Panc1 (cell line): Measurements from ENCODE around the gene S1PR3. TPM values are rescaled to one million over a fixed set of nuclear protein-coding genes. Genes with fewer than 3 reads are reported as not detected.

Source experiments
- ATAC-seq: fragments of 200-7000 bp; cut with Tn5 transposase; 2 replicates; pipeline ENCODE4 v1.9.1; 2020; ENCODE audit warnings: mild to moderate bottlenecking, moderate library complexity
- BruUV-seq: library from RNA; stranded (reverse); fragments of 400-500 nt; replicated peaks from 2 replicates; lab custom pipeline; 2021; lab: Mats Ljungman, UMichigan
- CTCF ChIA-PET: fragments of 300-600 bp; sonication (Branson Sonifier 250); formaldehyde crosslinking; loops from one replicate; lab custom pipeline; 2022; ENCODE audit warnings: antibody characterized with exemption; lab: Charles Lee
- POLR2A ChIA-PET: fragments of 300-600 bp; sonication (Branson Sonifier 250); formaldehyde crosslinking; loops from one replicate; lab custom pipeline; 2022; ENCODE audit warnings: antibody characterized with exemption; lab: Charles Lee
- DNase-seq: peaks from one replicate; pipeline ENCODE4 v3.0.0-alpha.2; 2010; ENCODE audit warnings: low read depth, low spot score
- H3K27ac ChIP-seq: 2 replicates; pipeline ENCODE4 v1.5.1; 2011; ENCODE audit warnings: mild to moderate bottlenecking, low read length, inconsistent platforms
- H3K27me3 ChIP-seq: fragments of 200-500 bp; sonication (Bioruptor generic); 2 replicates; pipeline ENCODE4 v1.6.0; 2014; ENCODE audit warnings: low read length, inconsistent platforms; ENCODE audit not compliant: control insufficient read depth, insufficient read depth
- H3K36me3 ChIP-seq: fragments of 200-500 bp; sonication (Bioruptor generic); 2 replicates; pipeline ENCODE4 v1.5.1; 2014; ENCODE audit warnings: inconsistent platforms, mild to moderate bottlenecking, low read length, moderate library complexity; ENCODE audit not compliant: control insufficient read depth, insufficient read depth
- H3K4me1 ChIP-seq: 2 replicates; pipeline ENCODE4 v1.5.1; 2011; ENCODE audit warnings: inconsistent platforms, mild to moderate bottlenecking, low read length, moderate library complexity; ENCODE audit not compliant: control insufficient read depth, insufficient read depth
- H3K4me3 ChIP-seq, 2 experiments: 2 replicates each; pipeline ENCODE4 v1.5.1; 2011 to 2012; ENCODE audit warnings: low read depth in 2 of 2, low read length in 2 of 2, mild to moderate bottlenecking in 2 of 2, inconsistent platforms in 1 of 2, moderate library complexity in 1 of 2
- H3K9me3 ChIP-seq: fragments of 200-500 bp; sonication (Bioruptor generic); 2 replicates; pipeline ENCODE4 v1.5.1; 2014; ENCODE audit warnings: low read depth, mild to moderate bottlenecking, inconsistent platforms, low read length, moderate library complexity; ENCODE audit not compliant: control insufficient read depth, insufficient read depth
- POLR2AphosphoS5 ChIP-seq: IDR thresholded peaks from 2 replicates; pipeline ENCODE4 v1.6.1; 2012; ENCODE audit warnings: mild to moderate bottlenecking, low read depth, low read length, moderate library complexity
- SIN3A ChIP-seq: IDR thresholded peaks from 2 replicates; pipeline ENCODE4 v1.6.1; 2012; ENCODE audit warnings: low read depth, mild to moderate bottlenecking, low read length, moderate library complexity, borderline replicate concordance; ENCODE audit not compliant: insufficient read depth
- TCF7L2 ChIP-seq: IDR thresholded peaks from 2 replicates; pipeline ENCODE4 v1.6.1; 2011; ENCODE audit warnings: mild to moderate bottlenecking, low read depth, low read length, inconsistent platforms
- in situ Hi-C: cut with HindIII; loops from 2 replicates; pipeline ENCODE4 v1.10.0; 2016; ENCODE audit warnings: low sequenced_read_pairs, low pct_unique_long_range_greater_than_20kb
- intact Hi-C: fragments of 100-400 bp; cut with micrococcal nuclease; formaldehyde crosslinking; loops from one replicate; pipeline ENCODE4 v1.10.0; 2022; ENCODE audit not compliant: unreplicated experiment
- total RNA-seq: library from RNA; stranded (reverse); gene quantifications from one replicate; pipeline ENCODE4 v1.2.1, GENCODE V29; 2021; ENCODE audit not compliant: unreplicated experiment
- TF ChIP-seq, protein P1 (sequence below), 2 experiments: IDR thresholded peaks; 2 replicates each; pipeline ENCODE4 v1.6.1; 2011 to 2012; ENCODE audit warnings: low read depth in 2 of 2, control low read depth in 1 of 2, low read length in 1 of 2, mild to moderate bottlenecking in 1 of 2, moderate library complexity in 1 of 2; ENCODE audit not compliant: insufficient read depth in 1 of 2
- TF ChIP-seq, protein P2 (sequence below): fragments of 450-650 bp; IDR thresholded peaks from 2 replicates; pipeline ENCODE4 v1.5.1; 2017; ENCODE audit warnings: mild to moderate bottlenecking

The S1PR3 gene
- total RNA-seq, 1 experiment from 2014 or later = 8.1 TPM

DNA sequence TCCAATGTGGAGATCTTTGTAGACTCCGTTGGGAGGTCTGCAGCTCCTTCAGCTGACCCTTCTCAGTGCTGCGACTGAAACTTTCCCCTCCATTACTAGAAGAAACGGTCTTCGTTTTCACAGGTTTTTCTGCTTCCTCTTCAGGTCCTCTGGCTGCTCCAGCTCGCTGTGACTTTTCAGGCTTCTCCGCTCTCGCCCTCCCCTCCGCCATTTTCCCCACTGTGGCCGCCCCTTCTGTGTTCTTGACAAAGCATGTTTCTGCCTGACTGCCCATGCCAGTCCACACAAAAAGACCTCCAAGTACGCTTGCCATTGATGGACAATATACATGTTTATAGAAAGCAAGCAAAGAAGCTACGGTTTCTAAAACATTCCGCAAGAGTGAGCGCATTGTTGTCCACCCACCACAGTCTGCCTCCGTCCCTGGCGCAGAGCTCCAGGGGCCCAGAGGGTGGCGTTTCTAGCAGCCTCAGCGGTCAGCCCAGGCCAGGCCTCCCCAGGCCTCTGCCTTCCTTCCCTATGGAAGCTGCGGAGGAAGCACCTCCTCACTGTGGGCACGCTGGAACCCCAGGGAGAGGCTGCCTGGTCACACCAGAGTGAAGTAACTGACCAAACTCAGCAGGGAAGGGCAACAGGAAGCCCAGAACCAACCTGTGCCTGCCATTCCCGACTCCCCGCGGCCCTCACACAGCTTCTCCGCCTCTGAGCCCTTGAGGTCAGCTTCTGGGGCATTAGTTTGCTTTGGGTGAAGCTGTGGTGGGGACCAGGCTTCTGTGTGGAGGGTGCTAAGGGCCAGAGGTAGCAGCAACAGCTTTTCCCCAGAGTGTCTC, 19.9 kb upstream of the S1PR3 start:
- ATAC-seq (no peak), DNase-seq (no peak)
- CTCF ChIA-PET = no interaction called here
- H3K27ac ChIP-seq = no peak overlapping the region
- POLR2A ChIA-PET = no interaction called here
- in situ Hi-C loops (no loop called here), intact Hi-C loops (no loop called here)
- no peak overlapping the region for H3K4me3 ChIP-seq
- H3K36me3 ChIP-seq = no peaks in the 10 kb centered on the region
- no peaks in the 10 kb centered on the region for H3K9me3 ChIP-seq
- no TSS peak for BruUV-seq
- H3K27me3 ChIP-seq = no peaks in the 10 kb centered on the region
- TF ChIP-seq TCF7L2 (no peak), POLR2AphosphoS5 (no peak), SIN3A (no peak)
- TF ChIP-seq, protein P1, sequence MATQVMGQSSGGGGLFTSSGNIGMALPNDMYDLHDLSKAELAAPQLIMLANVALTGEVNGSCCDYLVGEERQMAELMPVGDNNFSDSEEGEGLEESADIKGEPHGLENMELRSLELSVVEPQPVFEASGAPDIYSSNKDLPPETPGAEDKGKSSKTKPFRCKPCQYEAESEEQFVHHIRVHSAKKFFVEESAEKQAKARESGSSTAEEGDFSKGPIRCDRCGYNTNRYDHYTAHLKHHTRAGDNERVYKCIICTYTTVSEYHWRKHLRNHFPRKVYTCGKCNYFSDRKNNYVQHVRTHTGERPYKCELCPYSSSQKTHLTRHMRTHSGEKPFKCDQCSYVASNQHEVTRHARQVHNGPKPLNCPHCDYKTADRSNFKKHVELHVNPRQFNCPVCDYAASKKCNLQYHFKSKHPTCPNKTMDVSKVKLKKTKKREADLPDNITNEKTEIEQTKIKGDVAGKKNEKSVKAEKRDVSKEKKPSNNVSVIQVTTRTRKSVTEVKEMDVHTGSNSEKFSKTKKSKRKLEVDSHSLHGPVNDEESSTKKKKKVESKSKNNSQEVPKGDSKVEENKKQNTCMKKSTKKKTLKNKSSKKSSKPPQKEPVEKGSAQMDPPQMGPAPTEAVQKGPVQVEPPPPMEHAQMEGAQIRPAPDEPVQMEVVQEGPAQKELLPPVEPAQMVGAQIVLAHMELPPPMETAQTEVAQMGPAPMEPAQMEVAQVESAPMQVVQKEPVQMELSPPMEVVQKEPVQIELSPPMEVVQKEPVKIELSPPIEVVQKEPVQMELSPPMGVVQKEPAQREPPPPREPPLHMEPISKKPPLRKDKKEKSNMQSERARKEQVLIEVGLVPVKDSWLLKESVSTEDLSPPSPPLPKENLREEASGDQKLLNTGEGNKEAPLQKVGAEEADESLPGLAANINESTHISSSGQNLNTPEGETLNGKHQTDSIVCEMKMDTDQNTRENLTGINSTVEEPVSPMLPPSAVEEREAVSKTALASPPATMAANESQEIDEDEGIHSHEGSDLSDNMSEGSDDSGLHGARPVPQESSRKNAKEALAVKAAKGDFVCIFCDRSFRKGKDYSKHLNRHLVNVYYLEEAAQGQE (IDR thresholded peaks at IDR 0.05; ENCODE audit: insufficient read depth in 1 of 2, low read depth in 2 of 2, low read length in 1 of 2) = no peak
- TF ChIP-seq, protein P2, sequence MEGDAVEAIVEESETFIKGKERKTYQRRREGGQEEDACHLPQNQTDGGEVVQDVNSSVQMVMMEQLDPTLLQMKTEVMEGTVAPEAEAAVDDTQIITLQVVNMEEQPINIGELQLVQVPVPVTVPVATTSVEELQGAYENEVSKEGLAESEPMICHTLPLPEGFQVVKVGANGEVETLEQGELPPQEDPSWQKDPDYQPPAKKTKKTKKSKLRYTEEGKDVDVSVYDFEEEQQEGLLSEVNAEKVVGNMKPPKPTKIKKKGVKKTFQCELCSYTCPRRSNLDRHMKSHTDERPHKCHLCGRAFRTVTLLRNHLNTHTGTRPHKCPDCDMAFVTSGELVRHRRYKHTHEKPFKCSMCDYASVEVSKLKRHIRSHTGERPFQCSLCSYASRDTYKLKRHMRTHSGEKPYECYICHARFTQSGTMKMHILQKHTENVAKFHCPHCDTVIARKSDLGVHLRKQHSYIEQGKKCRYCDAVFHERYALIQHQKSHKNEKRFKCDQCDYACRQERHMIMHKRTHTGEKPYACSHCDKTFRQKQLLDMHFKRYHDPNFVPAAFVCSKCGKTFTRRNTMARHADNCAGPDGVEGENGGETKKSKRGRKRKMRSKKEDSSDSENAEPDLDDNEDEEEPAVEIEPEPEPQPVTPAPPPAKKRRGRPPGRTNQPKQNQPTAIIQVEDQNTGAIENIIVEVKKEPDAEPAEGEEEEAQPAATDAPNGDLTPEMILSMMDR = no peak
- H3K4me1 ChIP-seq = no peaks in the 10 kb centered on the region

DNA sequence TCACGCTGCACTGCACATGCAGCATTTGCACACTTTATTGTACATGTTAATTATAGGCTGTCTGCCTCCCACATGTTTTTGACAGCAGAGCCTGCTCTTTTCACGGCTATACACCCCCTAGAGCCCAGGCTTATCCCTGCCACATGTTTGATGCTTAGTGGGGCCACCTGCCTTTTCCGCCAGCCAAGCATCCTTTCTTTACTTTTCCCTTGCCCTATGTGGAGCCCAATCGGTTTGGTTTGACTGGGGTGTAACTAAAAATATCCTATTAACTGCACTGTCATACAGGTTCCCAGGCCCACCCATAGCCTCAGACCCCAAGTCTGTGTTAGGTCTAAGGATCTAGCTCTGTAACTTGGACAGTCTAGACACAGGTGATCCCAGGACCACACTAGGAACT, 18.9 kb upstream of the S1PR3 start:
- intact Hi-C loops (no loop called here), in situ Hi-C loops (no loop called here)
- Histone ChIP-seq H3K4me3 (no peak overlapping the region), H3K27ac (no peak overlapping the region), H3K36me3 (no peaks in the 10 kb centered on the region), H3K9me3 (no peaks in the 10 kb centered on the region), H3K27me3 (no peaks in the 10 kb centered on the region), H3K4me1 (no peaks in the 10 kb centered on the region)
- CTCF ChIA-PET = no interaction called here
- DNase-seq (no peak), ATAC-seq (no peak)
- POLR2A ChIA-PET = no interaction called here
- TF ChIP-seq POLR2AphosphoS5 (no peak), SIN3A (no peak), TCF7L2 (no peak)
- TF ChIP-seq, protein P2 = no peak
- TF ChIP-seq, protein P1 (IDR thresholded peaks at IDR 0.05; ENCODE audit: insufficient read depth in 1 of 2, low read depth in 2 of 2, low read length in 1 of 2) = no peak
- BruUV-seq = no TSS peak
